CD4-positive, alpha-beta T cell (primary cell): ENCODE measurements around the gene C15orf62. TPM values are rescaled to one million over a fixed set of nuclear protein-coding genes. Genes with fewer than 3 reads are reported as not detected.

ENCODE experiments used
- ATAC-seq: fragments of 200-7000 bp; cut with Tn5 transposase; one replicate; pipeline ENCODE4 v1.10.0; 2022; ENCODE audit warnings: mild to moderate bottlenecking; ENCODE audit not compliant: poor library complexity
- CTCF ChIA-PET: fragments of 350-600 bp; sonication (Branson Sonifier 250); formaldehyde crosslinking; loops from one replicate; lab custom pipeline; 2021; ENCODE audit warnings: antibody characterized with exemption, inconsistent platforms; lab: Charles Lee
- POLR2A ChIA-PET: fragments of 350-600 bp; sonication (Branson Sonifier 250); formaldehyde crosslinking; loops from one replicate; lab custom pipeline; 2021; ENCODE audit warnings: antibody characterized with exemption, inconsistent platforms; lab: Charles Lee
- DNase-seq, 14 experiments: peaks; one replicate each; pipeline ENCODE4 v3.0.0-alpha.2; 2013 to 2020; ENCODE audit warnings: mixed read lengths in 2 of 14
- H3K27ac ChIP-seq, 2 donors: one replicate each; pipeline versions ENCODE4 v1.5.1 to v1.7.0; 2013; ENCODE audit warnings: low read length in 2 of 2, low read depth in 1 of 2, mild to moderate bottlenecking in 1 of 2
- H3K27me3 ChIP-seq, 2 experiments: 1 replicate in 1 of 2; 2 replicates in 1 of 2; pipeline versions ENCODE4 v1.6.1 to v1.7.0; 2013; ENCODE audit warnings: low read length in 2 of 2, control low read depth in 1 of 2, mild to moderate bottlenecking in 1 of 2, moderate library complexity in 1 of 2; ENCODE audit not compliant: insufficient read depth in 2 of 2, control insufficient read depth in 1 of 2
- H3K36me3 ChIP-seq: one replicate; pipeline ENCODE4 v1.6.1; 2013; ENCODE audit warnings: low read length, control low read depth; ENCODE audit not compliant: insufficient read depth
- H3K4me1 ChIP-seq: one replicate; pipeline ENCODE4 v1.6.1; 2013; ENCODE audit warnings: low read length, control low read depth; ENCODE audit not compliant: insufficient read depth
- H3K4me3 ChIP-seq: one replicate; pipeline ENCODE4 v1.5.1; 2013; ENCODE audit warnings: mild to moderate bottlenecking, low read length, moderate library complexity
- H3K9me3 ChIP-seq, 2 experiments: 1 replicate in 1 of 2; 2 replicates in 1 of 2; pipeline versions ENCODE4 v1.6.1 to v1.7.0; 2013; ENCODE audit warnings: low read length in 2 of 2, mild to moderate bottlenecking in 2 of 2, control low read depth in 1 of 2, moderate library complexity in 1 of 2; ENCODE audit not compliant: control insufficient read depth in 1 of 2, insufficient read depth in 1 of 2
- H3K27ac Mint-ChIP-seq: one replicate; pipeline ENCODE4 v1.8.0; 2020; ENCODE audit warnings: mixed read lengths
- H3K27me3 Mint-ChIP-seq: one replicate; pipeline ENCODE4 v1.8.0; 2021; ENCODE audit warnings: mixed read lengths
- H3K36me3 Mint-ChIP-seq: one replicate; pipeline ENCODE4 v1.8.0; 2021; ENCODE audit warnings: low read depth, mixed read lengths
- H3K4me1 Mint-ChIP-seq: one replicate; pipeline ENCODE4 v1.8.0; 2021; ENCODE audit warnings: low read depth, mixed read lengths
- H3K4me3 Mint-ChIP-seq: one replicate; pipeline ENCODE4 v1.8.0; 2020; ENCODE audit warnings: mild to moderate bottlenecking, mixed read lengths
- H3K9me3 Mint-ChIP-seq: one replicate; pipeline ENCODE4 v1.8.0; 2020; ENCODE audit warnings: mixed read lengths
- intact Hi-C, 2 experiments: fragments of 100-400 bp; cut with DNase I in 1 of 2; cut with micrococcal nuclease in 1 of 2; formaldehyde crosslinking; loops; one replicate each; pipeline versions ENCODE4 v1.15.1 to v1.9.0; 2023 to 2025; cut with DNase I, micrococcal nuclease
- total RNA-seq, 174 experiments: library from RNA in 2 of 174; stranded (reverse) in 2 of 174; gene quantifications; one replicate each; pipeline ENCODE4 v1.2.3 and lab custom pipeline; 2021 to 2026
- TF ChIP-seq, protein P1 (sequence below): fragments of 200-600 bp; IDR thresholded peaks from one replicate; pipeline ENCODE4 v1.8.0; 2022; ENCODE audit warnings: antibody characterized with exemption, mild to moderate bottlenecking

The C15orf62 gene
- total RNA-seq, 2 experiments from 2014 or later, result 0.77 to 0.98 TPM

DNA sequence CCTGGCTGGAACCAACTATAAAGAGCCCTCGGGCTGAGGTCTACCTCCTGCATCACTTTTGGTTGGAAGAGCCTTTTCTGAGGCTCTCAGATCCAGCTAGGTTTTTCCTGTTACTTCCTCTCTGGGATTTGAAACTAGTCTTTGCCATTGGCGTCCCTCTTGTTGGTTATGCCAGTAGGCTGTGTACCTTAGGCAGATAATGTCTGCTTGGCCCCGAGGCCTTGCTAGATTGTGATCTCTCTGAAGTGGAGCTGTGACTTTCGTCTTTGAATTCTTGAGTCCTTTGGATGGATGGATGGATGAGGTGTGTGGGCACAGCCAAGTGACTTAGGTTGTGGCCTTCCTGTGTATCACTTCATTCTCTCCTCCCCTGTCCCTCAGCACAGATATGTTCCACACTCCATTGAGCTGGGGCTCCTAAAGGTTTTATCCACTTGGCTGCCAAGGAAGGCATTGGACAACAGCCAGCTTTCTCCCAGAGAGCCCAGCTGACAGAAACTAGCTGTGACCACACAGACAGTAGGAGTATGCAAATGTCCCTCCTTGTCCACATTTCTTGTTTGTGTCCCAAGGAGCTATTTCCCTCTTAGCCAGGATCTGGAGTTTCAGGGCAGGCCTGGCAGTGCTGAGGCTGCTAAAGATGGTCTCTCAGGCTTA, 45.4 kb downstream of the C15orf62 start:
- ChIA-PET CTCF (no interaction called here), POLR2A (no interaction called here)
- H3K27me3 Mint-ChIP-seq, result no peaks in the 10 kb centered on the region
- TF ChIP-seq, protein P1, sequence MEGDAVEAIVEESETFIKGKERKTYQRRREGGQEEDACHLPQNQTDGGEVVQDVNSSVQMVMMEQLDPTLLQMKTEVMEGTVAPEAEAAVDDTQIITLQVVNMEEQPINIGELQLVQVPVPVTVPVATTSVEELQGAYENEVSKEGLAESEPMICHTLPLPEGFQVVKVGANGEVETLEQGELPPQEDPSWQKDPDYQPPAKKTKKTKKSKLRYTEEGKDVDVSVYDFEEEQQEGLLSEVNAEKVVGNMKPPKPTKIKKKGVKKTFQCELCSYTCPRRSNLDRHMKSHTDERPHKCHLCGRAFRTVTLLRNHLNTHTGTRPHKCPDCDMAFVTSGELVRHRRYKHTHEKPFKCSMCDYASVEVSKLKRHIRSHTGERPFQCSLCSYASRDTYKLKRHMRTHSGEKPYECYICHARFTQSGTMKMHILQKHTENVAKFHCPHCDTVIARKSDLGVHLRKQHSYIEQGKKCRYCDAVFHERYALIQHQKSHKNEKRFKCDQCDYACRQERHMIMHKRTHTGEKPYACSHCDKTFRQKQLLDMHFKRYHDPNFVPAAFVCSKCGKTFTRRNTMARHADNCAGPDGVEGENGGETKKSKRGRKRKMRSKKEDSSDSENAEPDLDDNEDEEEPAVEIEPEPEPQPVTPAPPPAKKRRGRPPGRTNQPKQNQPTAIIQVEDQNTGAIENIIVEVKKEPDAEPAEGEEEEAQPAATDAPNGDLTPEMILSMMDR, result no peak
- peaks cover 40% of the 10 kb centered on the region for H3K36me3 ChIP-seq
- no peaks in the 10 kb centered on the region for H3K4me1 Mint-ChIP-seq
- no peak for ATAC-seq
- H3K27me3 ChIP-seq, result no peaks in the 10 kb centered on the region
- no peak overlapping the region for H3K27ac ChIP-seq
- H3K27ac Mint-ChIP-seq, result no peak overlapping the region
- H3K4me1 ChIP-seq, result no peaks in the 10 kb centered on the region
- intact Hi-C loops, result no loop called here
- no peak overlapping the region for H3K4me3 Mint-ChIP-seq
- H3K9me3 Mint-ChIP-seq, result no peaks in the 10 kb centered on the region
- H3K4me3 ChIP-seq, result no peak overlapping the region
- DNase-seq, result no peak
- peaks cover 39% of the 10 kb centered on the region for H3K36me3 Mint-ChIP-seq
- no peaks in the 10 kb centered on the region for H3K9me3 ChIP-seq

DNA sequence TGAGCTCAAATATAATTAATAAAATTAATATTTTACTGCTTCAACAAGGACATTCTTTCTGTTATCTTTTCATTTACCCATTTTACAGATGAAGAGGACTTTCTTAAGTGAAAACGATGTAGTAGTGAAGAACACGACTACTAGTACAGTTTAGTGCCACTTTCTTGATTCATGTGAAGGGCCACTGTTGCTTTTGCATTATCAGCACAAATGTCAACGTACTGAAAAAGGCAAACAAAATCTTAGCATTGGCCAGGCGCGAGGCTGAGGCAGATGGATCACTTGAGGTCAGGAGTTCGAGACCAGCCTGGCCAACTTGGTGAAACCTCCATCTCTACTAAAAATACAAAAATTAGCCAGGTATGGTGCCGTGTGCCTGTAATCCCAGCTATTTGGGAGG, 49.3 kb downstream of the C15orf62 start:
- no peak overlapping the region for H3K27ac ChIP-seq
- H3K4me1 ChIP-seq, result no peaks in the 10 kb centered on the region
- Mint-ChIP-seq H3K4me3 (no peak overlapping the region), H3K36me3 (peaks cover 19% of the 10 kb centered on the region), H3K27ac (no peak overlapping the region), H3K4me1 (no peaks in the 10 kb centered on the region), H3K9me3 (no peaks in the 10 kb centered on the region), H3K27me3 (peaks cover 8% of the 10 kb centered on the region)
- TF ChIP-seq, protein P1, result no peak
- ATAC-seq, result no peak
- intact Hi-C loops, result no loop called here
- ChIA-PET CTCF (interaction anchor here (0.6 kb wide), 1 partner anchor 24 kb away, joined by 3 read pairs; no protein-coding TSS in a partner anchor), POLR2A (no interaction called here)
- DNase-seq, result no peak
- peaks cover 9% of the 10 kb centered on the region for H3K36me3 ChIP-seq
- H3K9me3 ChIP-seq, result no peaks in the 10 kb centered on the region
- H3K4me3 ChIP-seq, result no peak overlapping the region
- no peaks in the 10 kb centered on the region for H3K27me3 ChIP-seq

DNA sequence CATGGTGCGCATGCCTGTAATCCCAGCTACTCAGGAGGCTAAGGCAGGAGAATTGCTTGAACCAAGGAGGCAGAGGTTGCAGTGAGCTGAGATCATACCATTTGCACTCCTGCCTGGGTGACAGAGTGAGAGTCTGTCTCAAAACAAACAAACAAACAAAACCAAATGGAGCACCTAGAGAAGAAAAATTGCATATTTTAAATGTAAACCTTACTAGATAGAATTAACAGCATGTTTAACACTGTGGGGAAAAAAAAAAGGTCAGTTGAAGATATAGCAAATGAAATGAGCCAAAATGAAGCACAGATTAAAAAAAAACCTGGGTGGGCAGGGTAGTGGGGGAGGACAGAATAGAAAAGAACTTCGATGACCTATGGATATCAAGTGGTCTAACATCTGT, 51.4 kb downstream of the C15orf62 start:
- ATAC-seq (no peak), DNase-seq (no peak)
- no peaks in the 10 kb centered on the region for H3K9me3 Mint-ChIP-seq
- no peak overlapping the region for H3K27ac Mint-ChIP-seq
- no peaks in the 10 kb centered on the region for H3K4me1 Mint-ChIP-seq
- TF ChIP-seq, protein P1, result no peak
- H3K36me3 Mint-ChIP-seq, result no peaks in the 10 kb centered on the region
- Histone ChIP-seq H3K27ac (no peak overlapping the region), H3K4me1 (no peaks in the 10 kb centered on the region), H3K27me3 (no peaks in the 10 kb centered on the region), H3K36me3 (no peaks in the 10 kb centered on the region), H3K9me3 (no peaks in the 10 kb centered on the region), H3K4me3 (no peak overlapping the region)
- no peak overlapping the region for H3K4me3 Mint-ChIP-seq
- CTCF ChIA-PET, result no interaction called here
- POLR2A ChIA-PET, result no interaction called here
- intact Hi-C loops, result no loop called here
- H3K27me3 Mint-ChIP-seq, result peaks cover 8% of the 10 kb centered on the region

Other genes with a start within 250 kb of the C15orf62 start
- 10 to 100 TPM; 20.9 to 21.3 TPM for gene CCDC32, start 204.9 kb upstream of the C15orf62 start, total RNA-seq
- 10 to 100 TPM; 18.8 to 21.0 TPM for gene RPUSD2, start 200.7 kb upstream of the C15orf62 start, total RNA-seq
- gene KNL1, start 175.7 kb upstream of the C15orf62 start, total RNA-seq, result under 1 TPM; 0.59 to 0.69 TPM
- 1 to 10 TPM in 1 of 2 experiments, under 1 TPM in 1; 0.64 to 1.5 TPM for gene RAD51, start 74.8 kb upstream of the C15orf62 start, total RNA-seq
- gene RMDN3, start 14.7 kb upstream of the C15orf62 start, total RNA-seq, result 10 to 100 TPM; 29.1 to 30.3 TPM
- gene GCHFR, start 5.9 kb upstream of the C15orf62 start, total RNA-seq, result 10 to 100 TPM; 13.5 to 14.8 TPM
- 10 to 100 TPM; 12.0 to 13.0 TPM for gene ZFYVE19, start 37.1 kb downstream of the C15orf62 start, total RNA-seq
- 10 to 100 TPM; 14.4 to 17.9 TPM for gene DNAJC17, start 37.5 kb downstream of the C15orf62 start, total RNA-seq
- not detected for gene PPP1R14D, start 58.7 kb downstream of the C15orf62 start, total RNA-seq
- gene SPINT1, start 74.1 kb downstream of the C15orf62 start, total RNA-seq, result 1 to 10 TPM; 1.0 to 1.6 TPM
- under 1 TPM; 0.36 TPM for gene RHOV, start 104.3 kb downstream of the C15orf62 start, total RNA-seq
- 10 to 100 TPM; 20.8 to 21.7 TPM for gene VPS18, start 124.5 kb downstream of the C15orf62 start, total RNA-seq
- gene DLL4, start 159.4 kb downstream of the C15orf62 start, total RNA-seq, result under 1 TPM; 0.11 to 0.14 TPM
- gene CHAC1, start 183.5 kb downstream of the C15orf62 start, total RNA-seq, result under 1 TPM; 0.42 to 0.47 TPM